ENCODE data around the gene TUBGCP6. TPM values are rescaled to one million over a fixed set of nuclear protein-coding genes. Genes with fewer than 3 reads are reported as not detected.

TUBGCP6 gene
- total and polyA plus RNA-seq, 10 of the 15 experiments (the other 5 are each of a cell fraction or from before 2014, with no cell fraction given) = 0.74 to 41.4 (median 19.4) TPM

- Histone ChIP-seq H3K4me1 (ENCODE audit: control insufficient read depth, insufficient read depth, low read length) (peaks cover 27% of the 10 kb centered on the region), H3K9me3 (replicated peaks; ENCODE audit: control insufficient read depth, insufficient read depth, low read length) (no peaks in the 10 kb centered on the region), H2AFZ (ENCODE audit: control insufficient read depth, low read depth, low read length) (no peak overlapping the region), H4K20me1 (ENCODE audit: control insufficient read depth, insufficient read depth) (no peaks in the 10 kb centered on the region; the same call in none of the 2 replicates), H3K4me3 (no peak overlapping the region), H3K4me2 (ENCODE audit: control insufficient read depth, insufficient read depth) (peak overlapping the region; percentile 40; the same call in 1 of the 2 replicates), H3K9ac (ENCODE audit: control insufficient read depth, insufficient read depth, low read length) (peak overlapping the region; percentile 9; the same call in 1 of the 2 replicates), H3K27ac (ENCODE audit: control insufficient read depth, insufficient read depth) (peak overlapping the region; percentile 2; the same call in 1 of the 2 replicates), H3K27me3 (replicated peaks in 1 of 2; ENCODE audit: control insufficient read depth in 2 of 2, insufficient read depth in 2 of 2, low read length in 1 of 2) (no peaks in the 10 kb centered on the region), H3K79me2 (ENCODE audit: control insufficient read depth, insufficient read depth, low read length) (peaks cover 60% of the 10 kb centered on the region), H3K36me3 (ENCODE audit: control insufficient read depth in 2 of 2, insufficient read depth in 2 of 2, low read length in 1 of 2) (peaks cover 10 to 23% of the 10 kb centered on the region in 2 experiments; a peak in 3 of 4 replicates)
- in situ Hi-C loops (cut with MboI) (no loop called here), intact Hi-C loops (cut with micrococcal nuclease; ENCODE audit: unreplicated experiment) (no loop called here)
- ChIA-PET CTCF (interaction anchor here (0.6 to 2.5 kb wide), 6 partner anchors 10 to 176 kb away, joined by 3 to 12 read pairs (median 6); no protein-coding TSS in a partner anchor), SMC1A (ENCODE audit: uncharacterized antibody, unreplicated experiment) (interaction anchor here (2.9 kb wide), 1 partner anchor 10 kb away, joined by 21 read pairs; no protein-coding TSS in a partner anchor), POLR2A (interaction anchor here (0.6 to 3.7 kb wide), 5 partner anchors 8 to 66 kb away, joined by 3 to 22 read pairs (median 3); partner anchors contain the start of gene DENND6B), RAD21 (ENCODE audit: unreplicated experiment) (interaction anchor here (1.4 to 2.8 kb wide), 3 partner anchors 9 to 18 kb away, joined by 4 to 10 read pairs (median 5); no protein-coding TSS in a partner anchor)
- no TSS peak for BruUV-seq (replicated peaks)
- no peak for DNase-seq (ENCODE audit: low read depth, low spot score)
- 49% methylated on average over 5 of the region's 5 CpGs for WGBS (ENCODE audit: insufficient coverage, insufficient replicate concordance, low lambda C conversion rate, missing lambda C conversion rate)
- no peak for TF ChIP-seq MLLT1 (IDR thresholded peaks at IDR 0.05)
- TF ChIP-seq USF2 (IDR thresholded peaks at IDR 0.05; ENCODE audit: borderline replicate concordance, low read depth, low read length) = no peak
- ATAC-seq = no peak
- FAIRE-seq = no peak
These were observed 49.5 kb upstream of the TUBGCP6 start for GRCh38 chr22:50294319-50294656.
